Prostate gland (tissue), 2 donors: Measurements from ENCODE around the gene NKTR. TPM values are rescaled to one million over a fixed set of nuclear protein-coding genes. Genes with fewer than 3 reads are reported as not detected.
"Not testable (repeated sequence)": the region's sequence is repeated elsewhere in the genome, so short reads cannot be mapped to it uniquely, and the experiment has no call there.

Experiments
- DNase-seq: peaks from one replicate; pipeline ENCODE4 v3.0.0-alpha.2; 2019; ENCODE audit warnings: low spot score
- H3K27ac ChIP-seq, 2 donors: fragments of 200-600 bp; sonication (generic); 2 replicates each; pipeline ENCODE4 v1.5.1; 2017 to 2019
- H3K27me3 ChIP-seq: fragments of 200-600 bp; sonication (generic); replicated peaks from 2 replicates; pipeline ENCODE4 v1.5.1; 2019; ENCODE audit not compliant: insufficient read depth
- H3K36me3 ChIP-seq, 2 donors: fragments of 200-600 bp; sonication (generic); 1 replicate in 1 of 2; 2 replicates in 1 of 2; pipeline versions ENCODE4 v1.5.1 to v1.8.1; 2017 to 2019
- H3K4me1 ChIP-seq: fragments of 200-600 bp; sonication (generic); replicated peaks from 2 replicates; pipeline ENCODE4 v1.5.1; 2019
- H3K4me3 ChIP-seq, 2 donors: fragments of 200-600 bp; sonication (generic); 2 replicates each; pipeline ENCODE4 v1.5.1; 2017 to 2019
- H3K9me3 ChIP-seq: fragments of 200-600 bp; sonication (generic); 2 replicates; pipeline ENCODE4 v1.5.1; 2017
- POLR2A ChIP-seq: fragments of 450-650 bp; IDR thresholded peaks from one replicate; pipeline ENCODE4 v1.6.1; 2016; ENCODE audit warnings: antibody characterized with exemption, mild to moderate bottlenecking
- POLR2AphosphoS5 ChIP-seq: sonication (generic); formaldehyde crosslinking; IDR thresholded peaks from one replicate; pipeline ENCODE4 v1.6.1; 2017; ENCODE audit warnings: antibody characterized with exemption
- WGBS: methylation state at CpG from one replicate; pipeline ENCODE4 v1.1.5; 2018; 5-methylcytosine and 5-hydroxymethylcytosine counted together
- intact Hi-C: fragments of 100-400 bp; cut with DNase I; formaldehyde crosslinking; loops from one replicate; pipeline ENCODE4 v1.14.2; 2022
- total RNA-seq, 2 donors: library from RNA; depleted of rRNA; stranded (reverse); fragments of >200 nt; gene quantifications; one replicate each; pipeline ENCODE4 v1.1.0, GENCODE V29; 2016
- TF ChIP-seq, protein P1 (sequence below), 4 experiments: fragments of 200-600 bp in 2 of 4; fragments of 450-650 bp in 2 of 4; sonication (generic) in 2 of 4; IDR thresholded peaks; 1 replicate in 3 of 4; 2 replicates in 1 of 4; pipeline ENCODE4 v1.5.1; 2016 to 2019; ENCODE audit warnings: antibody characterized with exemption in 4 of 4, mild to moderate bottlenecking in 2 of 4, moderate library complexity in 2 of 4

Gene NKTR
- total RNA-seq, 2 donors from 2014 or later, result 42.2 to 91.6 TPM

DNA sequence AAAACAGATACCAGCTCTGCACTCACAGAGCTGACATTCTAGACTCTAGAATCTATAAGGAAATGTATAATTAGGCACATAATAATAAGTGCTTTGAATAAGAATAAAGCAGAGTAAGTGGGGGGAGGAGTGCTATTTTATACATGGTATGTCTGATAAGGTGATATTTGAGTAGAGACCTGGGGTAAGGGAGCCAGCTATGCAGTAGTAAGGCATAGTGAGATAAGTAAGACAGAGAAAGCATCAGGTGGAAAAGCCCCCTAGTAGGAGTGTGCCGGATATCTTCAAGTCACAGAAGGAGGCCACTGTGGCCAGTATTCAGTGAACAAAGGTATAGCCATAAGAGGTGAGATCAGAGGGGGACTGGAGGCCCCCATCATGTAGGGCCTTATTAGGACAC lies 6.9 kb upstream of the NKTR start:
- H3K27ac ChIP-seq, result no peak overlapping the region
- DNase-seq, result no peak
- intact Hi-C loops, result no loop called here
- WGBS, result 97% methylated on average over 1 of the region's 1 CpG
- no peak overlapping the region for H3K4me3 ChIP-seq
- H3K27me3 ChIP-seq, result no peaks in the 10 kb centered on the region
- H3K9me3 ChIP-seq, result no peaks in the 10 kb centered on the region
- no peaks in the 10 kb centered on the region for H3K4me1 ChIP-seq
- no peaks in the 10 kb centered on the region for H3K36me3 ChIP-seq
- TF ChIP-seq POLR2A, result no peak
- TF ChIP-seq POLR2AphosphoS5, result no peak
- TF ChIP-seq, protein P1, sequence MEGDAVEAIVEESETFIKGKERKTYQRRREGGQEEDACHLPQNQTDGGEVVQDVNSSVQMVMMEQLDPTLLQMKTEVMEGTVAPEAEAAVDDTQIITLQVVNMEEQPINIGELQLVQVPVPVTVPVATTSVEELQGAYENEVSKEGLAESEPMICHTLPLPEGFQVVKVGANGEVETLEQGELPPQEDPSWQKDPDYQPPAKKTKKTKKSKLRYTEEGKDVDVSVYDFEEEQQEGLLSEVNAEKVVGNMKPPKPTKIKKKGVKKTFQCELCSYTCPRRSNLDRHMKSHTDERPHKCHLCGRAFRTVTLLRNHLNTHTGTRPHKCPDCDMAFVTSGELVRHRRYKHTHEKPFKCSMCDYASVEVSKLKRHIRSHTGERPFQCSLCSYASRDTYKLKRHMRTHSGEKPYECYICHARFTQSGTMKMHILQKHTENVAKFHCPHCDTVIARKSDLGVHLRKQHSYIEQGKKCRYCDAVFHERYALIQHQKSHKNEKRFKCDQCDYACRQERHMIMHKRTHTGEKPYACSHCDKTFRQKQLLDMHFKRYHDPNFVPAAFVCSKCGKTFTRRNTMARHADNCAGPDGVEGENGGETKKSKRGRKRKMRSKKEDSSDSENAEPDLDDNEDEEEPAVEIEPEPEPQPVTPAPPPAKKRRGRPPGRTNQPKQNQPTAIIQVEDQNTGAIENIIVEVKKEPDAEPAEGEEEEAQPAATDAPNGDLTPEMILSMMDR (IDR thresholded peaks at IDR 0.05), result no peak

DNA sequence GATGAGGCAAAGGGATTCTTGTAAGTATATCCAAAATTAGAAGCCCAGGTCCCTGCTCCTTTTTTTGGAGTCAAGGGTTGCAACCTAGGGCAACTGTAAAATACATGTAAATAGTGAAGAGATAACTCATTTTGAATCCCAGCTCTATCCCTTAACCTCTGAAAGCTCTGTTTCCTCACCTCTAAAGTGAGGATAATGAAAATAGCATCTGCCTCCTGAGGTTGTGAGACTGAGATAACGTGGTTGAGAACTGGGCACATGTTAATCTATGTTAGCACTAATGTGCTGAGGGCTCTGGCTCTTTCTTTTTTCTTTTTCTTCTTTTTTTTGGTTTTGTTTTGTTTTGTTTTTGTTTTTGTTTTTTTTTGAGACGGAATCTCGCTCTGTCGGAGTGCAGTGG lies 4.8 kb upstream of the NKTR start:
- no peaks in the 10 kb centered on the region for H3K27me3 ChIP-seq
- no peaks in the 10 kb centered on the region for H3K9me3 ChIP-seq
- intact Hi-C loops, result no loop called here
- TF ChIP-seq, protein P1 (IDR thresholded peaks at IDR 0.05), result no peak
- no peak for DNase-seq
- WGBS, result 99% methylated on average over 4 of the region's 4 CpGs
- H3K4me1 ChIP-seq, result no peaks in the 10 kb centered on the region
- no peak overlapping the region for H3K4me3 ChIP-seq
- H3K27ac ChIP-seq, result no peak overlapping the region
- no peaks in the 10 kb centered on the region for H3K36me3 ChIP-seq

DNA sequence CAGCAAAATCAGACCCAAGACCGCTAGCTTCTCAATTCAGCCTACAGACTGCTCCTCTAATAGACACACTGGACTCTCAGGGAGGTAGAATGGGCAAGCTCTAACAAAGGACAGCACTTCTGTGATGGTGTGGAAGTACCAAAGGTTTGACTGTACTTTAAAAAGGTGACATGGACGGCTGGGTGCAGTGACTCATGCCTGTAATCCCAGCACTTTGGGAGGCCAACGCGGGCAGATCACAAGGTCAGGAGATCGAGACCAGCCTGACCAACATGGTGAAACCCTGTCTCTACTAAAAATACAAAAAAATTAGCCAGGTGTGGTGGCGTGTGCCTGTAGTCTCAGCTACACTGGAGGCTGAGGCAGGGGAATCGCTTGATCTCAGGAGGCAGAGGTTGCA lies 3.4 kb upstream of the NKTR start:
- H3K27ac ChIP-seq, H3K36me3 ChIP-seq, intact Hi-C loops, DNase-seq, H3K4me3 ChIP-seq, H3K4me1 ChIP-seq, H3K27me3 ChIP-seq, H3K9me3 ChIP-seq: not testable (repeated sequence)
- WGBS, result 94% methylated on average over 7 of the region's 7 CpGs

DNA sequence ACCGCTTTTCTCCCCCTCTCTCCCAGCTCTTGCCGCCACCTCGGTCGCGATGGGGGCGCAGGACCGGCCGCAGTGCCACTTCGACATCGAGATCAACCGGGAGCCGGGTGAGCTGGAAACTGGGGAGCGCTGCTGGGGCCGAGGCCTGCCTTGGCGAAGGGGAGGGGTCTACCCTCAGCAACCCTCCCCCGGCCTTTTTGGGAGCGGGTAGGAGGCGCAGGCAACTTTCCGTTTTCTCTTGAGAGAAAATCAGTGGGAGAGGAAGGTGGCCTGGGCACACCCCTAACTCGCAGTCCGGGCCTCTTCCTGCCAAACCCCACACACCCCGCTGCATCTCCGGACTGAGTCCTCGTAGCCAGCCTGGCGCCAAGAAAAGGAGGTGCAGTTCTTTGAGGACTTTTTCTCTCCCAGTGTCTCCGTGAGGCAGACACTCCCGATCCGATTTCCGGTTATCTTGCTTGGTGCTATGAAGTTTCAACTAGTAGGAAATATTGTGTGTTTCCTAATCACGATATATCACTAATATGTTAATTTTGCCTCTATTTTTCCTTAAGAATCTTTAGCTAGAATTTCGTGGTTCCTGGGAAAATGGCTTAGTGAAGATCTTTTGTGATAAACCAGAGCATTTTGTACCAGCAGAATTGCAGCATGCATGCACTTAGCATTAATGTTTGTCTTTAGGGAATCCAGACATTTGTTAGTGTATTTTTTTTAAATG lies 631 bp downstream of the NKTR start:
- TF ChIP-seq POLR2A, result no peak
- TF ChIP-seq, protein P1 (IDR thresholded peaks at IDR 0.05), result peak in 2 of 4 experiments; percentile 36 to 43
- TF ChIP-seq POLR2AphosphoS5, result peak; percentile 40
- peaks cover 4% of the 10 kb centered on the region for H3K4me1 ChIP-seq
- peak overlapping the region; percentile 75 to 77 for H3K4me3 ChIP-seq
- intact Hi-C loops, result loop anchor here (1.0 to 2.0 kb wide), 2 partner anchors 11 to 52 kb away; partner anchors contain the start of genes SS18L2 and ZBTB47
- peak; percentile 62 for DNase-seq
- peak overlapping the region; percentile 92 to 96 for H3K27ac ChIP-seq
- no peaks in the 10 kb centered on the region for H3K36me3 ChIP-seq
- H3K9me3 ChIP-seq, result no peaks in the 10 kb centered on the region
- 0% methylated on average over 25 of the region's 31 CpGs for WGBS
- no peaks in the 10 kb centered on the region for H3K27me3 ChIP-seq

DNA sequence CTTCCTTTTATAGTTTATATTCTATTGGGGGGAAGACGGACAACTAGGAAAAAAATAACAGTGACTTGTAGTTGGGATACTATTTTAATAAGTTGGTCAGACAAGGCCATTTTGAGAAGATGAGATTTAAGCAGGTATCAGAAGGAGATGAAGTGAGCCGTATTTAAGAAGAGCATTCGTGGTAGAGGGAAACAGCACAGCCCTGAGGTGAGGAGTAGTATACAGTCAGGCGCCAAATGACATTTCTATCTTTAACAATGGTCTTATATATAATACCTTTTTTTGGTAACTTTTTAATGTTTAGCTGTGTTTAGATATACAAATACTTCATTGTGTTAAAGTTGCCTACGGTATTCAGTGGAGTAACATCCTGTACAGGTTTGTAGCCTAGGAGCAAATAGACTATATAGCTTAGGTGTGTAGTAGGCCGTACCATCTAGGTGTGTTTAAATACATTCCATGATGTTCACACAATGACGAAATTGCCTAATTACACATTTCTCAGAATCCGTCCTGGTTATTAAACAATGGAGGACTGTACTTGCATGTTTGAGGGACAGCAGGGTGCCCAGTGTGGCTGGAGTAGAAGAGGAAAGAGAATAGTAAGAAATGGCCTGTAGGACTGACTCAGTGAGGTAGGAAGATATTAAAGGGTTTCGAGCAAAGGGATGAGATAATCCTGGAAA lies 1.6 kb downstream of the NKTR start:
- DNase-seq, result no peak
- WGBS, result 38% methylated on average over 9 of the region's 9 CpGs
- peak overlapping the region; percentile 75 to 77 for H3K4me3 ChIP-seq
- intact Hi-C loops, result loop anchor here (2.0 kb wide), 1 partner anchor 51 kb away; the partner anchor contains the start of gene ZBTB47
- H3K27me3 ChIP-seq, result no peaks in the 10 kb centered on the region
- H3K27ac ChIP-seq, result peak overlapping the region; percentile 92 to 96
- H3K9me3 ChIP-seq, result no peaks in the 10 kb centered on the region
- H3K4me1 ChIP-seq, result peaks cover 4% of the 10 kb centered on the region
- no peaks in the 10 kb centered on the region for H3K36me3 ChIP-seq
- TF ChIP-seq POLR2A (no peak), POLR2AphosphoS5 (no peak)
- TF ChIP-seq, protein P1 (IDR thresholded peaks at IDR 0.05), result peak in 2 of 4 experiments; percentile 8 to 27
